NOMO-1 treated with DMSO at 0.1 percent for 48 hours (cell line): ENCODE data around the gene DYNC1H1.

ENCODE experiments used
- DNase-seq: peaks from one replicate; lab custom pipeline; 2025; ENCODE audit not compliant: unreplicated experiment; lab: John Stamatoyannopoulos, UW

Gene DYNC1H1

GRCh38 chr14:101944451-101944850 lies 19.9 kb upstream of the DYNC1H1 start:
- DNase-seq = no peak

GRCh38 chr14:101945171-101945570 lies 19.2 kb upstream of the DYNC1H1 start:
- DNase-seq = no peak

- no peak for DNase-seq
Measured at GRCh38 chr14:101947577-101947903, 16.8 kb upstream of the DYNC1H1 start.

- peak; percentile 99 for DNase-seq
Measured at GRCh38 chr14:101947904-101948665, 16.3 kb upstream of the DYNC1H1 start.

GRCh38 chr14:101948666-101949216 lies 15.6 kb upstream of the DYNC1H1 start:
- DNase-seq = no peak

- no peak for DNase-seq
Measured at GRCh38 chr14:101950100-101950499, 14.3 kb upstream of the DYNC1H1 start.

- DNase-seq = no peak
Measured at GRCh38 chr14:101950516-101951215, 13.7 kb upstream of the DYNC1H1 start.

GRCh38 chr14:101953151-101953550 lies 11.2 kb upstream of the DYNC1H1 start:
- no peak for DNase-seq

- DNase-seq = no peak
Measured at GRCh38 chr14:101954501-101954900, 9.9 kb upstream of the DYNC1H1 start.

GRCh38 chr14:101955695-101956161 lies 8.6 kb upstream of the DYNC1H1 start:
- DNase-seq = no peak

GRCh38 chr14:101956179-101956885 lies 8.0 kb upstream of the DYNC1H1 start:
- DNase-seq = no peak

GRCh38 chr14:101957406-101958234 lies 6.8 kb upstream of the DYNC1H1 start:
- DNase-seq = no peak

- no peak for DNase-seq
Measured at GRCh38 chr14:101958418-101959180, 5.8 kb upstream of the DYNC1H1 start.

- DNase-seq = no peak
Measured at GRCh38 chr14:101959277-101959676, 5.1 kb upstream of the DYNC1H1 start.

GRCh38 chr14:101960225-101960624 lies 4.1 kb upstream of the DYNC1H1 start:
- peak; percentile 34 for DNase-seq

- peak; percentile 73 for DNase-seq
Measured at GRCh38 chr14:101961011-101961721, 3.2 kb upstream of the DYNC1H1 start.

- no peak for DNase-seq
Measured at GRCh38 chr14:101961746-101962502, 2.4 kb upstream of the DYNC1H1 start.

GRCh38 chr14:101962503-101962874 lies 1.9 kb upstream of the DYNC1H1 start:
- no peak for DNase-seq

GRCh38 chr14:101963052-101963451 lies 1.3 kb upstream of the DYNC1H1 start:
- no peak for DNase-seq
